Activated naive CD4-positive, alpha-beta T cell treated with anti-CD3 and anti-CD28 coated beads, Interleukin-2, amount 10 ng/mL, durations not matched to agents 5 hours and 36 hours (primary cell): ENCODE data around the gene TIMM10. TPM values are rescaled to one million over a fixed set of nuclear protein-coding genes. Genes with fewer than 3 reads are reported as not detected.

Experiments
- total RNA-seq, 2 experiments: library from RNA; stranded (reverse); gene quantifications; one replicate each; pipeline ENCODE4 v1.2.3, GENCODE V29; 2021

The TIMM10 gene, protein sequence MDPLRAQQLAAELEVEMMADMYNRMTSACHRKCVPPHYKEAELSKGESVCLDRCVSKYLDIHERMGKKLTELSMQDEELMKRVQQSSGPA
- 10 to 100 TPM; 58.0 to 62.5 TPM for total RNA-seq

GRCh38 chr11:57530596-57531507, at the start of gene TIMM10:
TIMM10 (minus strand) TSS chr11:57530754; CDS start chr11:57530189, 565 bp downstream.

DNA sequence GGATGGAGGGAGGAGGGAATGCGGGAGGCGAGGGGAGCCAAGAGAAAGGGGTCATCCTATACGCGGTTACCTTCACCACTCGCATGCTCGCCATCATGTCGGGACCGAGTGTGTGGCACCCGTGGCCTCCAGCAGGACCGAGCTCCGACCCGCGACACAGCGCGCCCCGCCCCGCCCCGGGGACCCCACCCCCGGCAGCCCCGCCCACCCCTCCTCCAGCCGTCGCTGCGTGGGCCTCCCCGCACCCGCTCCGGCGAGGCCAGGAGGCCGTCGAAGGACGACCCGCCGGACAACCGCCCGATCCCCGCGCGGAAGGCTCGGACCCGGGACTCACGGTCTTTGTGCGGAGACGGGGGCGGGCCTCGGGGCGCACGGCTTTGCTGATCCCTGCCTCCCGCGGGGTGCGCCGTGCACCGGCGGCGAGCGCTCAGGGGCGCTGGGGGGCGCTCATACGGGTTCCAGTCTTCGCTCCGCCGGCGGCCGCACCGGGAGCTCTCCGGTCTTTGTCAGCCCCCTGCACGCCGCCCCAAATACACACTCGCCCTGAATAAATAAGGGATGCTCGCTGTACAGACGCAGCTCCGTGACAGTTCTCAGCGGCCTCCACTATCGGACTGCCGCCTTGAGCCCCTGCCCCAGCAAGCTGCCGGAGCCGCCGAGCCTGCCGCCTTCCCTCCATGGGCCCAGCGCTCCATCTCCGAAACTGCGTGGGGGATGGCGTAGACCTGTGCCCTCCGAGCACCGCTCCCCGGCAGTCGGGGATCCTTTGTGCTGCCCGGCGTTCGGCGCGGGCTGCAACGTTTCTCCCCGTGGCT, 37.2 kb upstream of the TIMM10 start, which contains the start of gene UBE2L6:
Gene UBE2L6, minus strand, starts transcription at position 158 of the 815 bp plus-strand sequence. Its CDS starts 61 bp downstream, at position 97.

DNA sequence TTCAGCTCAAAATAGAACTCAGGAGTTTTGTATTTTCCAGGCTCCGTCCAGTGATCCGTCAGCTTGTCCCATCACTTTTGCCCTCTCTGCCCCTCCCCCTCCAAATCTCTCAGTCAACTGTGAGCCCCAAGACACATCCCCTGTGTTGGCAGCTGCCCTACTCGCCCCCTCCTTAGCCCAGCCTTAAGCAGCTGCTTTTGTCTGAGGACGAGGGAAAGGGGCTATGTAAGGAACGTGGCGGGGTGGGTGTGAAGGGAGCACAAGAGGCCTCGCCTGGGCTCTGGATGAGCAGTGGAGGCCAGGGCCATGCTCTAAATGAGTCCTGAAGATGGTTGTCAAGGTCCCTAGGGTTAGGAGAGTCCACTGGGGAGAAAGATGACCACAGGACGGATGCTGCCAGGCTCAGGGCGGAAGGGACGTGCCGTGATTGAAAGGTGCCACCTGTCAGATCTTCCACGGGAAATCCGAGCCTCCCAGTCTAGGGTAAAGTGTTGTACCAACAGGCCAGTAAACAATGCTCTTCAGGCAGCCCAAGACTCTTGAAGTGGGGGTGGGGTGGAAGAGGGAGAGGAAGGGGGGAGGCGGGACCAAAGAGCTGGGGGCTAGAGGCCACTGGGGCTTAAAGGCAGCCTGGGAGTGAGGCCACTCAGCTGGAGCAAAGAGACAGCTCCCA, 6.5 kb upstream of the TIMM10 start, which contains the start of gene SMTNL1:
Gene SMTNL1, plus strand, starts transcription at position 649 of the 673 bp plus-strand sequence. CDS start 5,048 bp downstream, outside the sequence.

GRCh38 chr11:57515332-57516060, 15.1 kb downstream of the TIMM10 start, which contains the start of gene SLC43A1:
SLC43A1 (minus strand) TSS chr11:57515702; CDS start chr11:57514111, 1,591 bp downstream.

Other genes with a start within 250 kb of the TIMM10 start
- gene TNKS1BP1, start 205.8 kb downstream of the TIMM10 start, total RNA-seq, result 10 to 100 TPM; 11.6 to 13.5 TPM
- gene SSRP1, start 194.9 kb downstream of the TIMM10 start, total RNA-seq, result 100 to 1,000 TPM; 122 to 125 TPM
- gene P2RX3, start 192.4 kb downstream of the TIMM10 start, total RNA-seq, result not detected
- not detected for gene PRG3, start 149.6 kb downstream of the TIMM10 start, total RNA-seq
- under 1 TPM; 0.30 to 0.31 TPM for gene PRG2, start 140.1 kb downstream of the TIMM10 start, total RNA-seq
- 10 to 100 TPM; 70.4 to 77.6 TPM for gene SLC43A3, start 103.6 kb downstream of the TIMM10 start, total RNA-seq
- under 1 TPM; 0.30 to 0.60 TPM for gene RTN4RL2, start 70.2 kb downstream of the TIMM10 start, total RNA-seq
- 10 to 100 TPM; 29.8 to 31.1 TPM for gene SLC43A1, start 15.1 kb downstream of the TIMM10 start, total RNA-seq
- gene SMTNL1, start 6.8 kb upstream of the TIMM10 start, total RNA-seq, result not detected
- gene UBE2L6, start 36.9 kb upstream of the TIMM10 start, total RNA-seq, result 100 to 1,000 TPM; 199 to 202 TPM
- not detected for gene SERPING1, start 66.9 kb upstream of the TIMM10 start, total RNA-seq
- 1 to 10 TPM in 1 of 2 experiments, under 1 TPM in 1; 0.86 to 1.3 TPM for gene YPEL4, start 119.2 kb upstream of the TIMM10 start, total RNA-seq
- 10 to 100 TPM; 15.7 to 15.8 TPM for gene CLP1, start 127.0 kb upstream of the TIMM10 start, total RNA-seq
- gene ZDHHC5, start 137.4 kb upstream of the TIMM10 start, total RNA-seq, result 10 to 100 TPM; 73.2 to 74.8 TPM
- gene MED19, start 181.5 kb upstream of the TIMM10 start, total RNA-seq, result 10 to 100 TPM; 13.4 to 14.2 TPM
- gene TMX2, start 181.8 kb upstream of the TIMM10 start, total RNA-seq, result 10 to 100 TPM; 50.5 to 50.7 TPM
- gene SELENOH, start 210.7 kb upstream of the TIMM10 start, total RNA-seq, result 100 to 1,000 TPM; 221 to 246 TPM
- gene BTBD18, start 221.1 kb upstream of the TIMM10 start, total RNA-seq, result not detected
- 1 to 10 TPM; 4.7 to 5.0 TPM for gene CTNND1, start 231.0 kb upstream of the TIMM10 start, total RNA-seq